CD4-positive, CD25-positive, alpha-beta regulatory T cell (primary cell): ENCODE measurements around the gene KIRREL2. TPM values are rescaled to one million over a fixed set of nuclear protein-coding genes. Genes with fewer than 3 reads are reported as not detected.
"Not testable (repeated sequence)": the region's sequence is repeated elsewhere in the genome, so short reads cannot be mapped to it uniquely, and the experiment has no call there.

Source experiments
- ATAC-seq, 2 donors: fragments of 150-1000 bp; cut with Tn5 transposase; one replicate each; pipeline ENCODE4 v1.10.0; 2021; ENCODE audit warnings: low read depth in 2 of 2, moderate number of reproducible peaks in 2 of 2, moderate library complexity in 1 of 2
- DNase-seq, 3 donors: peaks; one replicate each; pipeline versions ENCODE4 v3.0.0 to v3.0.0-alpha.2; 2012 to 2022; ENCODE audit warnings: mixed read lengths in 1 of 3
- H3K27ac ChIP-seq: one replicate; pipeline ENCODE4 v1.7.0; 2013; ENCODE audit warnings: mild to moderate bottlenecking, low read length; ENCODE audit not compliant: insufficient read depth, poor library complexity, severe bottlenecking
- H3K27me3 ChIP-seq: one replicate; pipeline ENCODE4 v1.7.0; 2013; ENCODE audit warnings: low read length; ENCODE audit not compliant: control insufficient read depth, insufficient read depth
- H3K36me3 ChIP-seq: one replicate; pipeline ENCODE4 v1.7.0; 2013; ENCODE audit warnings: mild to moderate bottlenecking, low read length, moderate library complexity; ENCODE audit not compliant: control insufficient read depth, insufficient read depth
- H3K4me1 ChIP-seq: 2 replicates; pipeline ENCODE4 v1.7.0; 2013; ENCODE audit warnings: mild to moderate bottlenecking, low read length; ENCODE audit not compliant: insufficient read depth, control insufficient read depth, poor library complexity, severe bottlenecking
- H3K4me3 ChIP-seq: one replicate; pipeline ENCODE4 v1.7.0; 2013; ENCODE audit warnings: low read depth, mild to moderate bottlenecking, low read length, moderate library complexity
- H3K9me3 ChIP-seq, 2 experiments: 1 replicate in 1 of 2; 2 replicates in 1 of 2; pipeline ENCODE4 v1.7.0; 2013; ENCODE audit warnings: low read length in 2 of 2, mild to moderate bottlenecking in 1 of 2, moderate library complexity in 1 of 2; ENCODE audit not compliant: control insufficient read depth in 2 of 2
- H3K27ac Mint-ChIP-seq, 3 donors: one replicate each; pipeline ENCODE4 v1.8.0; 2020 to 2022; ENCODE audit warnings: mild to moderate bottlenecking in 3 of 3, mixed read lengths in 3 of 3, moderate library complexity in 2 of 3
- H3K27me3 Mint-ChIP-seq: one replicate; pipeline ENCODE4 v1.8.0; 2022; ENCODE audit warnings: mild to moderate bottlenecking, mixed read lengths
- H3K36me3 Mint-ChIP-seq: one replicate; pipeline ENCODE4 v1.8.0; 2020; ENCODE audit warnings: mixed read lengths
- H3K4me1 Mint-ChIP-seq, 4 donors: one replicate each; pipeline ENCODE4 v1.8.0; 2020 to 2022; ENCODE audit warnings: mixed read lengths in 4 of 4, mild to moderate bottlenecking in 1 of 4
- H3K4me3 Mint-ChIP-seq, 4 donors: one replicate each; pipeline ENCODE4 v1.8.0; 2020 to 2022; ENCODE audit warnings: mild to moderate bottlenecking in 4 of 4, mixed read lengths in 4 of 4, moderate library complexity in 3 of 4
- H3K9me3 Mint-ChIP-seq, 7 donors: one replicate each; pipeline ENCODE4 v1.8.0; 2020 to 2022; ENCODE audit warnings: mixed read lengths in 7 of 7, mild to moderate bottlenecking in 3 of 7, moderate library complexity in 2 of 7
- polyA plus RNA-seq, 4 donors: library from polyadenylated mRNA; unstranded; fragments of 300-500 nt; fragmentation: Illumina TruSeq; gene quantifications; one replicate each; pipeline ENCODE4 v1.2.3, GENCODE V29; 2021
- total RNA-seq: library from RNA; stranded (reverse); gene quantifications from one replicate; pipeline ENCODE4 v1.2.3, GENCODE V29; 2022

Gene KIRREL2
- total and polyA plus RNA-seq, 5 donors from 2014 or later, result not detected

GRCh38 chr19:35888398-35888797, 31.7 kb downstream of the KIRREL2 start:
- DNase-seq, result no peak
- peaks cover 0 to 1% (median 0%) of the 10 kb centered on the region in 7 donors for H3K9me3 Mint-ChIP-seq
- peaks cover 39% of the 10 kb centered on the region for H3K36me3 Mint-ChIP-seq
- H3K4me1 ChIP-seq, result no peaks in the 10 kb centered on the region
- peak overlapping the region in 2 of 3 donors; percentile 42 to 54 for H3K27ac Mint-ChIP-seq
- no peaks in the 10 kb centered on the region for H3K9me3 ChIP-seq
- no peak for ATAC-seq
- H3K27ac ChIP-seq, result no peak overlapping the region
- no peak overlapping the region for H3K4me3 ChIP-seq
- H3K27me3 ChIP-seq, result no peaks in the 10 kb centered on the region
- H3K4me3 Mint-ChIP-seq, result no peak overlapping the region
- peaks cover 0 to 14% (median 8%) of the 10 kb centered on the region in 4 donors for H3K4me1 Mint-ChIP-seq
- H3K27me3 Mint-ChIP-seq, result no peaks in the 10 kb centered on the region
- H3K36me3 ChIP-seq, result peaks cover 49% of the 10 kb centered on the region

- Mint-ChIP-seq H3K36me3 (peaks cover 39% of the 10 kb centered on the region), H3K4me1 (peaks cover 0 to 14% (median 8%) of the 10 kb centered on the region in 4 donors), H3K27ac (no peak overlapping the region), H3K27me3 (no peaks in the 10 kb centered on the region), H3K4me3 (no peak overlapping the region), H3K9me3 (peaks cover 0 to 1% (median 0%) of the 10 kb centered on the region in 7 donors)
- DNase-seq (no peak), ATAC-seq (no peak)
- no peaks in the 10 kb centered on the region for H3K4me1 ChIP-seq
- no peaks in the 10 kb centered on the region for H3K27me3 ChIP-seq
- peaks cover 54% of the 10 kb centered on the region for H3K36me3 ChIP-seq
- no peaks in the 10 kb centered on the region for H3K9me3 ChIP-seq
- H3K4me3 ChIP-seq, result no peak overlapping the region
- no peak overlapping the region for H3K27ac ChIP-seq
These were observed 32.8 kb downstream of the KIRREL2 start for GRCh38 chr19:35889370-35890112.

- peaks cover 58% of the 10 kb centered on the region for H3K36me3 ChIP-seq
- Mint-ChIP-seq H3K9me3 (peaks cover 0 to 1% (median 0%) of the 10 kb centered on the region in 7 donors), H3K4me1 (peaks cover 0 to 14% (median 8%) of the 10 kb centered on the region in 4 donors), H3K27me3 (no peaks in the 10 kb centered on the region), H3K27ac (no peak overlapping the region), H3K4me3 (no peak overlapping the region), H3K36me3 (peaks cover 39% of the 10 kb centered on the region)
- no peaks in the 10 kb centered on the region for H3K4me1 ChIP-seq
- H3K4me3 ChIP-seq, result no peak overlapping the region
- no peak overlapping the region for H3K27ac ChIP-seq
- no peaks in the 10 kb centered on the region for H3K27me3 ChIP-seq
- ATAC-seq (no peak), DNase-seq (no peak)
- H3K9me3 ChIP-seq, result no peaks in the 10 kb centered on the region
These were observed 33.5 kb downstream of the KIRREL2 start for GRCh38 chr19:35890113-35890650.

GRCh38 chr19:35891819-35892218, 35.1 kb downstream of the KIRREL2 start:
- H3K27ac Mint-ChIP-seq, H3K4me3 Mint-ChIP-seq, ATAC-seq, DNase-seq, H3K9me3 Mint-ChIP-seq, H3K27me3 Mint-ChIP-seq, H3K9me3 ChIP-seq, H3K4me3 ChIP-seq, H3K27me3 ChIP-seq, H3K27ac ChIP-seq: not testable (repeated sequence)
- H3K4me1 Mint-ChIP-seq, result peaks cover 4 to 21% (median 10%) of the 10 kb centered on the region in 4 donors
- H3K4me1 ChIP-seq, result peaks cover 12% of the 10 kb centered on the region
- peaks cover 39% of the 10 kb centered on the region for H3K36me3 Mint-ChIP-seq
- peaks cover 73% of the 10 kb centered on the region for H3K36me3 ChIP-seq

GRCh38 chr19:35894342-35894741, 37.6 kb downstream of the KIRREL2 start:
- no peak for ATAC-seq
- Mint-ChIP-seq H3K4me3 (peak overlapping the region in 2 of 4 donors; percentile 54 to 80), H3K27ac (peak overlapping the region in 1 of 3 donors; percentile 62), H3K36me3 (peaks cover 32% of the 10 kb centered on the region), H3K4me1 (peaks cover 4 to 33% (median 11%) of the 10 kb centered on the region in 4 donors), H3K9me3 (peaks cover 0 to 1% (median 0%) of the 10 kb centered on the region in 7 donors), H3K27me3 (no peaks in the 10 kb centered on the region)
- H3K27ac ChIP-seq, result no peak overlapping the region
- H3K4me3 ChIP-seq, result no peak overlapping the region
- H3K36me3 ChIP-seq, result peaks cover 60% of the 10 kb centered on the region
- no peak for DNase-seq
- no peaks in the 10 kb centered on the region for H3K27me3 ChIP-seq
- H3K4me1 ChIP-seq, result peaks cover 35% of the 10 kb centered on the region
- no peaks in the 10 kb centered on the region for H3K9me3 ChIP-seq

GRCh38 chr19:35895911-35896642, 39.4 kb downstream of the KIRREL2 start:
- Histone ChIP-seq H3K9me3 (no peaks in the 10 kb centered on the region), H3K27me3 (no peaks in the 10 kb centered on the region), H3K4me1 (peaks cover 44% of the 10 kb centered on the region), H3K27ac (no peak overlapping the region), H3K4me3 (no peak overlapping the region), H3K36me3 (peaks cover 42% of the 10 kb centered on the region)
- H3K36me3 Mint-ChIP-seq, result peaks cover 23% of the 10 kb centered on the region
- ATAC-seq, result no peak
- H3K9me3 Mint-ChIP-seq, result peaks cover 0 to 1% (median 0%) of the 10 kb centered on the region in 7 donors
- peak overlapping the region; percentile 39 to 98 (median 62) for H3K4me3 Mint-ChIP-seq
- peaks cover 1 to 39% (median 8%) of the 10 kb centered on the region in 4 donors for H3K4me1 Mint-ChIP-seq
- H3K27me3 Mint-ChIP-seq, result no peaks in the 10 kb centered on the region
- DNase-seq, result no peak
- peak overlapping the region in 1 of 3 donors; percentile 79 for H3K27ac Mint-ChIP-seq

GRCh38 chr19:35896643-35897040, 39.9 kb downstream of the KIRREL2 start:
- H3K4me3 ChIP-seq, result no peak overlapping the region
- H3K27me3 ChIP-seq, result no peaks in the 10 kb centered on the region
- H3K27ac Mint-ChIP-seq, result no peak overlapping the region
- H3K9me3 Mint-ChIP-seq, result peaks cover 0 to 1% (median 0%) of the 10 kb centered on the region in 7 donors
- H3K27me3 Mint-ChIP-seq, result no peaks in the 10 kb centered on the region
- ATAC-seq (no peak), DNase-seq (no peak)
- H3K4me1 ChIP-seq, result peaks cover 50% of the 10 kb centered on the region
- peaks cover 22% of the 10 kb centered on the region for H3K36me3 Mint-ChIP-seq
- peak overlapping the region in 3 of 4 donors; percentile 43 to 98 (median 58) for H3K4me3 Mint-ChIP-seq
- H3K9me3 ChIP-seq, result no peaks in the 10 kb centered on the region
- H3K36me3 ChIP-seq, result peaks cover 41% of the 10 kb centered on the region
- H3K27ac ChIP-seq, result no peak overlapping the region
- H3K4me1 Mint-ChIP-seq, result peaks cover 0 to 44% (median 10%) of the 10 kb centered on the region in 4 donors
